K562 (cell line): ENCODE measurements around the gene PHF21A.

Experiments
- CTCF ChIP-seq, 3 experiments: IDR thresholded peaks in 2 of 3; conservative IDR thresholded peaks in 1 of 3; 2 replicates each; pipeline ENCODE4 v1.5.1; 2011 to 2012; ENCODE audit warnings: low read length in 3 of 3, mild to moderate bottlenecking in 3 of 3, control low read depth in 2 of 3, improper control_type of control experiment in 1 of 3, inconsistent platforms in 1 of 3, low read depth in 1 of 3, mixed read lengths in 1 of 3, moderate library complexity in 1 of 3; ENCODE audit not compliant: insufficient read depth in 2 of 3
- E2F4 ChIP-seq: sonication (generic); formaldehyde crosslinking; IDR thresholded peaks from 2 replicates; pipeline ENCODE4 v1.8.0; 2022; ENCODE audit warnings: mild to moderate bottlenecking, low read depth, missing genetic modification reagents
- ESRRB ChIP-seq: fragments of 250-450 bp; sonication (Bioruptor Pico); IDR thresholded peaks from 2 replicates; pipeline ENCODE4 v1.5.0; 2020; ENCODE audit warnings: mild to moderate bottlenecking, moderate library complexity, borderline replicate concordance
- L3MBTL2 ChIP-seq: fragments of 450-650 bp; IDR thresholded peaks from 2 replicates; pipeline ENCODE4 v1.6.1; 2016; ENCODE audit warnings: mild to moderate bottlenecking, moderate library complexity
- MYC ChIP-seq, 2 experiments: fragments of 250-450 bp in 1 of 2; sonication (Bioruptor Pico) in 1 of 2; IDR thresholded peaks; 2 replicates each; pipeline versions ENCODE4 v1.5.1 to v1.6.1; 2012 to 2021; ENCODE audit warnings: low read depth in 2 of 2, borderline replicate concordance in 1 of 2, improper control_type of control experiment in 1 of 2, low read length in 1 of 2, mild to moderate bottlenecking in 1 of 2, moderate library complexity in 1 of 2
- NFYB ChIP-seq: IDR thresholded peaks from 2 replicates; pipeline ENCODE4 v1.6.1; 2011; ENCODE audit warnings: mild to moderate bottlenecking, moderate library complexity; ENCODE audit not compliant: insufficient read length; ENCODE audit errors: extremely low read depth
- ZNF121 ChIP-seq: sonication (generic); formaldehyde crosslinking; conservative IDR thresholded peaks from 2 replicates; pipeline ENCODE4 v1.8.0; 2022; ENCODE audit warnings: missing genetic modification reagents
- ZNF436 ChIP-seq: fragments of 250-450, 450-650 bp; sonication (Bioruptor Pico); formaldehyde crosslinking; IDR thresholded peaks from 2 replicates; pipeline ENCODE4 v1.7.0; 2020; ENCODE audit warnings: mild to moderate bottlenecking
- TF ChIP-seq, protein P1 (sequence below): fragments of 250-450 bp; sonication (Bioruptor Pico); IDR thresholded peaks from 2 replicates; pipeline ENCODE4 v1.5.0; 2021

GRCh38 chr11:46048198-46048597 is 73.1 kb downstream of the PHF21A start:
- no peak for TF ChIP-seq MYC (IDR thresholded peaks at IDR 0.05; ENCODE audit: low read depth, low read length)
- TF ChIP-seq MYC (CRISPR knock-in tag; IDR thresholded peaks at IDR 0.05; ENCODE audit: borderline replicate concordance, low read depth): no peak
- no peak for TF ChIP-seq L3MBTL2
- TF ChIP-seq ESRRB (CRISPR knock-in tag): no peak
- no peak for TF ChIP-seq CTCF (IDR thresholded peaks at IDR 0.05 in 2 of 3, conservative IDR thresholded peaks at IDR 0.05 in 1 of 3; ENCODE audit: insufficient read depth in 2 of 3, low read depth in 1 of 3, low read length in 3 of 3)
- no peak for TF ChIP-seq NFYB
- TF ChIP-seq ZNF121: no peak
- no peak for TF ChIP-seq ZNF436 (CRISPR knock-in tag)
- no peak for TF ChIP-seq E2F4
- TF ChIP-seq, protein P1, sequence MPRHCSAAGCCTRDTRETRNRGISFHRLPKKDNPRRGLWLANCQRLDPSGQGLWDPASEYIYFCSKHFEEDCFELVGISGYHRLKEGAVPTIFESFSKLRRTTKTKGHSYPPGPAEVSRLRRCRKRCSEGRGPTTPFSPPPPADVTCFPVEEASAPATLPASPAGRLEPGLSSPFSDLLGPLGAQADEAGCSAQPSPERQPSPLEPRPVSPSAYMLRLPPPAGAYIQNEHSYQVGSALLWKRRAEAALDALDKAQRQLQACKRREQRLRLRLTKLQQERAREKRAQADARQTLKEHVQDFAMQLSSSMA (CRISPR knock-in tag): no peak
